HL-60 (cell line): ENCODE data around the gene ARF3.

Experiments used
- CTCF ChIP-seq: IDR thresholded peaks from one replicate; pipeline ENCODE4 v1.5.1; 2011; ENCODE audit warnings: low read length, control low read depth, inconsistent platforms; ENCODE audit not compliant: insufficient read depth
- SPI1 ChIP-seq: IDR thresholded peaks from 2 replicates; pipeline ENCODE4 v1.6.1; 2012; ENCODE audit warnings: low read depth, mild to moderate bottlenecking, borderline replicate concordance

- TF ChIP-seq CTCF: no peak
- TF ChIP-seq SPI1: no peak
Observed at GRCh38 chr12:48923117-48923516, 34.2 kb downstream of the ARF3 start.
